ENCODE data around the gene TMEM74B. TPM values are rescaled to one million over a fixed set of nuclear protein-coding genes. Genes with fewer than 3 reads are reported as not detected.
"Not testable (repeated sequence)": the region's sequence is repeated elsewhere in the genome, so short reads cannot be mapped to it uniquely, and the experiment has no call there.

TMEM74B gene
- total RNA-seq, 1 experiment from 2014 or later = 4.9 TPM

DNA sequence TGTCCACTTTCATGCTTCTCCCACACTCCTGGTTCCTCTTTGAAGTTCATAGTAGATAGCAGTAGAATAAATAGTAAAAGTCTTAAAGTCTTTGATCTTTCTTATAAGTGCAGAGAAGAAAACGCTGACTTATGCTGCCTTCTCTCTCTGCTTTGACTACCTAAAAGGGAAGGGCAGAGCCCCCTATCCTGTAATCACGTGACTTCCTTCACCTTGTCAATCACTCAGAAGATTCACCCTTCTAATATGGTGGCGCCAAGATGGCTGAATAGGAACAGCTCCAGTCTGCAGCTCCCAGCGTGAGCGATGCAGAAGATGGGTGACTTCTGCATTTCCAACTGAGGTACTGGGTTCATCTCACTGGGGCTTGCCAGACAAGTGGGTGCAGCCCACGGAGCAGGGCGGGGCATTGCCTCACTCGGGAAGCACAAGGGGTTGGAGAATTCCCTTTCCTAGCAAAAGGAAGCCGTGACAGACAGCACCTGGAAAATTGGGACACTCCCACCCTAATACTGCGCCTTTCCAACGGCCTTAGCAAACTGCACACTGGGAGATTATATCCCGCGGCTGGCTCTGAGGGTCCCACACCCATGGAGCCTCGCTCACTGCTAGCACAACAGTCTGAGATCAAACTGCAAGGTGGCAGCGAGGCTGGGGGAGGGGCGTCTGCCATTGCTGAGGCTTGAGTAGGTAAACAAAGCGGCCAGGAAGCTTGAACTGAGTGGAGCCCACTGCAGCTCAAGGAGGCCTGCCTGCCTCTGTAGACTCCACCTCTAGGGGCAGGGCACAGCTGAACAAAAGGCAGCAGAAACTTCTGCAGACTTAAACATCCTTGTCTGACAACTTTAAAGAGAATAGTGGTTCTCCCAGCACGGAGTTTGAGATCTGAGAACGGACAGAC lies 32.0 kb upstream of the TMEM74B start:
- Mint-ChIP-seq H3K4me1 (peaks cover 34 to 37% of the 10 kb centered on the region in 2 experiments), H3K9me3 (peaks cover 23 to 28% of the 10 kb centered on the region in 2 experiments), H3K27ac (peak overlapping the region in 1 of 3 experiments; percentile 63; a peak in 1 of 7 replicates), H3K27me3 (ENCODE audit: low read depth) (peaks cover 44% of the 10 kb centered on the region)
- H3T11ph ChIP-seq (ENCODE audit: low read length); H3K56ac ChIP-seq (ENCODE audit: insufficient read length, low read depth, low read length); H3K36me3 Mint-ChIP-seq (ENCODE audit: insufficient read depth in 1 of 3, low read depth in 3 of 3); H3K4me2 ChIP-seq (ENCODE audit: insufficient read depth, insufficient read length, low read length); H3K23ac ChIP-seq (ENCODE audit: insufficient read length, low read depth, low read length); H3K9ac ChIP-seq (ENCODE audit: extremely low read depth, insufficient read length, low read length); H4K5ac ChIP-seq (ENCODE audit: insufficient read length, low read depth, low read length); H3K23me2 ChIP-seq (ENCODE audit: insufficient read length, low read depth, low read length, poor library complexity, severe bottlenecking); H2AK5ac ChIP-seq (ENCODE audit: insufficient read length, low read length); H2BK12ac ChIP-seq (ENCODE audit: insufficient read length, low read depth, low read length); H3K79me1 ChIP-seq (ENCODE audit: insufficient read depth, low read depth, low read length, poor library complexity, severe bottlenecking); H3K4me3 Mint-ChIP-seq; H4K8ac ChIP-seq (replicated peaks; ENCODE audit: insufficient read length, low read depth, low read length); DNase-seq; H3K79me2 ChIP-seq (ENCODE audit: insufficient read depth, low read length); H3K27ac ChIP-seq (ENCODE audit: insufficient read length, low read depth, low read length); H2BK120ac ChIP-seq (ENCODE audit: low read depth, low read length, poor library complexity, severe bottlenecking); H2BK5ac ChIP-seq (ENCODE audit: insufficient read length, low read length); H3K14ac ChIP-seq (ENCODE audit: insufficient read depth, low read length); H2BK20ac ChIP-seq (ENCODE audit: low read depth, low read length, poor library complexity, severe bottlenecking); H3K9me3 ChIP-seq (ENCODE audit: control insufficient read depth, low read depth, low read length); H3K27me3 ChIP-seq (ENCODE audit: insufficient read depth, low read length); H4K91ac ChIP-seq (ENCODE audit: insufficient read length, low read depth, low read length); H3K18ac ChIP-seq (ENCODE audit: insufficient read length, low read depth, low read length); H2AFZ ChIP-seq (ENCODE audit: low read length); H3K4me1 ChIP-seq (ENCODE audit: insufficient read depth, low read length); H3K4ac ChIP-seq (ENCODE audit: low read depth, low read length); H4K20me1 ChIP-seq (ENCODE audit: control insufficient read depth, insufficient read depth, insufficient read length); H2BK15ac ChIP-seq (ENCODE audit: low read depth, low read length): not testable (repeated sequence)
- no CpG with 5 or more reads among the region's 19 CpGs for WGBS (ENCODE audit: extremely low coverage, insufficient read length, low lambda C conversion rate)
- TF ChIP-seq, protein P1, sequence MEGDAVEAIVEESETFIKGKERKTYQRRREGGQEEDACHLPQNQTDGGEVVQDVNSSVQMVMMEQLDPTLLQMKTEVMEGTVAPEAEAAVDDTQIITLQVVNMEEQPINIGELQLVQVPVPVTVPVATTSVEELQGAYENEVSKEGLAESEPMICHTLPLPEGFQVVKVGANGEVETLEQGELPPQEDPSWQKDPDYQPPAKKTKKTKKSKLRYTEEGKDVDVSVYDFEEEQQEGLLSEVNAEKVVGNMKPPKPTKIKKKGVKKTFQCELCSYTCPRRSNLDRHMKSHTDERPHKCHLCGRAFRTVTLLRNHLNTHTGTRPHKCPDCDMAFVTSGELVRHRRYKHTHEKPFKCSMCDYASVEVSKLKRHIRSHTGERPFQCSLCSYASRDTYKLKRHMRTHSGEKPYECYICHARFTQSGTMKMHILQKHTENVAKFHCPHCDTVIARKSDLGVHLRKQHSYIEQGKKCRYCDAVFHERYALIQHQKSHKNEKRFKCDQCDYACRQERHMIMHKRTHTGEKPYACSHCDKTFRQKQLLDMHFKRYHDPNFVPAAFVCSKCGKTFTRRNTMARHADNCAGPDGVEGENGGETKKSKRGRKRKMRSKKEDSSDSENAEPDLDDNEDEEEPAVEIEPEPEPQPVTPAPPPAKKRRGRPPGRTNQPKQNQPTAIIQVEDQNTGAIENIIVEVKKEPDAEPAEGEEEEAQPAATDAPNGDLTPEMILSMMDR (conservative IDR thresholded peaks at IDR 0.05) = peak; percentile 29; the same call in 2 of the 3 replicates

Data from H9 (cell line).